Left ventricle myocardium inferior (tissue), 1 donor: ENCODE data around the gene CA9. TPM values are rescaled to one million over a fixed set of nuclear protein-coding genes. Genes with fewer than 3 reads are reported as not detected.

Experiments used
- DNase-seq: peaks from one replicate; pipeline ENCODE4 v3.0.0-alpha.2; 2020
- H3K27ac ChIP-seq: fragments of 200-600 bp; replicated peaks from 2 replicates; pipeline ENCODE4 v1.8.0; 2021
- H3K27me3 ChIP-seq: fragments of 200-600 bp; 2 replicates; pipeline ENCODE4 v1.8.0; 2021; ENCODE audit warnings: low read depth
- H3K36me3 ChIP-seq: fragments of 200-600 bp; 2 replicates; pipeline ENCODE4 v1.8.0; 2021
- H3K4me1 ChIP-seq: fragments of 200-600 bp; 2 replicates; pipeline ENCODE4 v1.8.0; 2021
- H3K4me3 ChIP-seq: fragments of 200-600 bp; 2 replicates; pipeline ENCODE4 v1.8.0; 2021; ENCODE audit warnings: mild to moderate bottlenecking, moderate library complexity
- H3K9me3 ChIP-seq: fragments of 200-600 bp; replicated peaks from 2 replicates; pipeline ENCODE4 v1.8.0; 2021
- CTCF ChIP-seq: fragments of 200-600 bp; IDR thresholded peaks from 2 replicates; pipeline ENCODE4 v1.8.0; 2021; ENCODE audit warnings: antibody characterized with exemption, mild to moderate bottlenecking, borderline replicate concordance
- intact Hi-C: fragments of 100-400 bp; cut with micrococcal nuclease; formaldehyde crosslinking; loops from one replicate; pipeline ENCODE4 v1.11.0; 2022
- total RNA-seq: library from RNA; stranded (reverse); fragmentation: NEBNext Ultra II Directional; extraction: Animal tissue kit (Norgen Biotek cat#: 25700); gene quantifications from one replicate; pipeline ENCODE4 v1.2.1, GENCODE V29; 2021
- donor health status: DM: no; HTN: yes; CAD: no; lungs with severe emphysema.

The CA9 gene
- total RNA-seq, 1 donor from 2014 or later = not detected

- DNase-seq = no peak
- Histone ChIP-seq H3K27ac (peak overlapping the region; percentile 98), H3K4me1 (peaks cover 68% of the 10 kb centered on the region), H3K4me3 (peak overlapping the region; percentile 78), H3K9me3 (no peaks in the 10 kb centered on the region), H3K36me3 (peaks cover 48% of the 10 kb centered on the region), H3K27me3 (no peaks in the 10 kb centered on the region)
- intact Hi-C loops = no loop called here
- no peak for TF ChIP-seq CTCF
Measured at GRCh38 chr9:35685506-35685905, 11.8 kb downstream of the CA9 start.

GRCh38 chr9:35686222-35687203 lies 12.8 kb downstream of the CA9 start:
- intact Hi-C loops = no loop called here
- Histone ChIP-seq H3K9me3 (no peaks in the 10 kb centered on the region), H3K27me3 (no peaks in the 10 kb centered on the region), H3K27ac (peak overlapping the region; percentile 98), H3K4me3 (peak overlapping the region; percentile 78), H3K36me3 (peaks cover 48% of the 10 kb centered on the region), H3K4me1 (peaks cover 77% of the 10 kb centered on the region)
- peak; percentile 36 for DNase-seq
- no peak for TF ChIP-seq CTCF

- Histone ChIP-seq H3K9me3 (no peaks in the 10 kb centered on the region), H3K4me3 (peak overlapping the region; percentile 78), H3K27ac (peak overlapping the region; percentile 98), H3K27me3 (no peaks in the 10 kb centered on the region), H3K36me3 (peaks cover 45% of the 10 kb centered on the region), H3K4me1 (peaks cover 80% of the 10 kb centered on the region)
- intact Hi-C loops = no loop called here
- no peak for DNase-seq
- no peak for TF ChIP-seq CTCF
Measured at GRCh38 chr9:35687306-35687705, 13.6 kb downstream of the CA9 start.

- peak overlapping the region; percentile 98 for H3K27ac ChIP-seq
- peaks cover 37% of the 10 kb centered on the region for H3K36me3 ChIP-seq
- H3K27me3 ChIP-seq = no peaks in the 10 kb centered on the region
- peak; percentile 50 for DNase-seq
- no peak for TF ChIP-seq CTCF
- peaks cover 76% of the 10 kb centered on the region for H3K4me1 ChIP-seq
- H3K4me3 ChIP-seq = peak overlapping the region; percentile 78
- intact Hi-C loops = no loop called here
- no peaks in the 10 kb centered on the region for H3K9me3 ChIP-seq
Measured at GRCh38 chr9:35687972-35688557, 14.3 kb downstream of the CA9 start.

- intact Hi-C loops = no loop called here
- Histone ChIP-seq H3K27me3 (no peaks in the 10 kb centered on the region), H3K4me1 (peaks cover 73% of the 10 kb centered on the region), H3K36me3 (peaks cover 29% of the 10 kb centered on the region), H3K27ac (peak overlapping the region; percentile 98), H3K9me3 (no peaks in the 10 kb centered on the region), H3K4me3 (peak overlapping the region; percentile 78)
- no peak for TF ChIP-seq CTCF
- DNase-seq = no peak
Measured at GRCh38 chr9:35688558-35689541, 15.1 kb downstream of the CA9 start.
